Fibroblast of mammary gland (primary cell): ENCODE results near the gene CDK9.

Source experiments
- DNase-seq: peaks from one replicate; pipeline ENCODE4 v3.0.0-alpha.2; 2010; ENCODE audit warnings: low read depth
- H3K4me3 ChIP-seq: 2 replicates; pipeline ENCODE4 v1.5.1; 2011; ENCODE audit warnings: low read depth, mild to moderate bottlenecking, low read length, moderate library complexity; ENCODE audit not compliant: control insufficient read depth
- TF ChIP-seq, protein P1 (sequence below): conservative IDR thresholded peaks from 2 replicates; pipeline ENCODE4 v1.5.1; 2011; ENCODE audit warnings: low read depth, low read length, inconsistent platforms; ENCODE audit not compliant: control insufficient read depth, insufficient read depth

CDK9 gene

DNA sequence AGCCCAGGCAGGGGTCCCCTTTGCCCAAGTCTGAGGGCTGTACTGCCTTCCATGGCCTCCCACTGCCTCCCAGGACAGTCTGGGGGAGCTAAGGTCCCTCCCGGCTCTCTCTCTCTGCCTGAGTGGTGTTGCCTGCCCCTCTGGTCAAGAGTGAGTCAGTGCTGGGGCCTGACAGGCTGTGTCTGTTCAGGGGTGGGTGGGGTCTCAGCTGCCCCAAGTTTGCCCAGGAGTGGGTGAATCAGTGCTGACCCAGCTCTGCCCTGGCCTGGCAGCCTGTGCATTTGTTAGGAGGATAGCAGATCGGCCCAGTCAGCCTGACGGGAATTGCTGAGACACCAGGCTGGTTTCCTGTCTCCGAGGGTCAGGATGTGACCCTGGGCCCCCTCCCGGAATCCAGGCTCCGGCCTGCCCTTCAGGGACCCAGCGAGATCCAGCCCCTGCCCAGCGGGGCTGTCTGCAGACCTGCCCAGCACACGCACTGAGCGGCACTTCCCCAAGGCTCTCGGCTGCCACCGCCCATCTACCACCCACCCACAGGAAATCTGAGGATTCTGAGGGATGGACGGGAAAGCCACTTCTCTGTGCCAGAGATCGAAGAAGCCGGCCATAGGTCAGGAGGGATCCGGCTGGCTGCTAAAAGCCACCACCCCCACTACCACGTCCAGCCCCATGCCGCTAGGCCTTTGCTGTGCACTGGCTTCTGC, 52.7 kb downstream of the CDK9 start:
- TF ChIP-seq, protein P1, sequence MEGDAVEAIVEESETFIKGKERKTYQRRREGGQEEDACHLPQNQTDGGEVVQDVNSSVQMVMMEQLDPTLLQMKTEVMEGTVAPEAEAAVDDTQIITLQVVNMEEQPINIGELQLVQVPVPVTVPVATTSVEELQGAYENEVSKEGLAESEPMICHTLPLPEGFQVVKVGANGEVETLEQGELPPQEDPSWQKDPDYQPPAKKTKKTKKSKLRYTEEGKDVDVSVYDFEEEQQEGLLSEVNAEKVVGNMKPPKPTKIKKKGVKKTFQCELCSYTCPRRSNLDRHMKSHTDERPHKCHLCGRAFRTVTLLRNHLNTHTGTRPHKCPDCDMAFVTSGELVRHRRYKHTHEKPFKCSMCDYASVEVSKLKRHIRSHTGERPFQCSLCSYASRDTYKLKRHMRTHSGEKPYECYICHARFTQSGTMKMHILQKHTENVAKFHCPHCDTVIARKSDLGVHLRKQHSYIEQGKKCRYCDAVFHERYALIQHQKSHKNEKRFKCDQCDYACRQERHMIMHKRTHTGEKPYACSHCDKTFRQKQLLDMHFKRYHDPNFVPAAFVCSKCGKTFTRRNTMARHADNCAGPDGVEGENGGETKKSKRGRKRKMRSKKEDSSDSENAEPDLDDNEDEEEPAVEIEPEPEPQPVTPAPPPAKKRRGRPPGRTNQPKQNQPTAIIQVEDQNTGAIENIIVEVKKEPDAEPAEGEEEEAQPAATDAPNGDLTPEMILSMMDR, result no peak
- H3K4me3 ChIP-seq, result peak overlapping the region; percentile 2
- DNase-seq, result peak; percentile 98
